Nephron (organoid): ENCODE data around the gene KCTD17.

Experiments
- H3K27ac Mint-ChIP-seq, 3 experiments: 2 replicates each; pipeline ENCODE4 v1.8.0; 2020; ENCODE audit warnings: mixed read lengths in 3 of 3, mild to moderate bottlenecking in 2 of 3, moderate library complexity in 1 of 3
- H3K27me3 Mint-ChIP-seq: 2 replicates; pipeline ENCODE4 v1.8.0; 2021; ENCODE audit warnings: low read depth, mild to moderate bottlenecking, moderate library complexity, mixed read lengths
- H3K36me3 Mint-ChIP-seq: 2 replicates; pipeline ENCODE4 v1.8.0; 2020; ENCODE audit warnings: low read depth, mixed read lengths
- H3K4me1 Mint-ChIP-seq: 2 replicates; pipeline ENCODE4 v1.8.0; 2020; ENCODE audit warnings: mixed read lengths
- H3K4me3 Mint-ChIP-seq, 3 experiments: 2 replicates each; pipeline ENCODE4 v1.8.0; 2020; ENCODE audit warnings: mild to moderate bottlenecking in 3 of 3, mixed read lengths in 3 of 3, moderate library complexity in 2 of 3
- H3K9me3 Mint-ChIP-seq: 2 replicates; pipeline ENCODE4 v1.8.0; 2020; ENCODE audit warnings: mixed read lengths
- CTCF ChIP-seq, 3 experiments: fragments of 200-600 bp; sonication (generic); IDR thresholded peaks; one replicate each; pipeline ENCODE4 v1.5.0; 2021; ENCODE audit warnings: antibody characterized with exemption in 3 of 3; ENCODE audit not compliant: unreplicated experiment in 3 of 3

KCTD17 gene

GRCh38 chr22:37057796-37058510 lies 6.4 kb downstream of the KCTD17 start:
- H3K36me3 Mint-ChIP-seq: peaks cover 11% of the 10 kb centered on the region
- H3K4me1 Mint-ChIP-seq: peaks cover 27% of the 10 kb centered on the region
- H3K27ac Mint-ChIP-seq: no peak overlapping the region
- H3K4me3 Mint-ChIP-seq: no peak overlapping the region
- TF ChIP-seq CTCF (IDR thresholded peaks at IDR 0.05; ENCODE audit: unreplicated experiment in 3 of 3): no peak
- no peaks in the 10 kb centered on the region for H3K27me3 Mint-ChIP-seq
- no peaks in the 10 kb centered on the region for H3K9me3 Mint-ChIP-seq

- peaks cover 16% of the 10 kb centered on the region for H3K4me1 Mint-ChIP-seq
- H3K27me3 Mint-ChIP-seq: no peaks in the 10 kb centered on the region
- H3K4me3 Mint-ChIP-seq: no peak overlapping the region
- H3K9me3 Mint-ChIP-seq: no peaks in the 10 kb centered on the region
- no peak overlapping the region for H3K27ac Mint-ChIP-seq
- no peak for TF ChIP-seq CTCF (IDR thresholded peaks at IDR 0.05; ENCODE audit: unreplicated experiment in 3 of 3)
- peaks cover 11% of the 10 kb centered on the region for H3K36me3 Mint-ChIP-seq
These were observed 7.6 kb downstream of the KCTD17 start for GRCh38 chr22:37058917-37059701.

GRCh38 chr22:37059876-37060449 lies 8.4 kb downstream of the KCTD17 start:
- no peak for TF ChIP-seq CTCF (IDR thresholded peaks at IDR 0.05; ENCODE audit: unreplicated experiment in 3 of 3)
- Mint-ChIP-seq H3K36me3 (peaks cover 11% of the 10 kb centered on the region), H3K4me3 (no peak overlapping the region), H3K9me3 (no peaks in the 10 kb centered on the region), H3K27me3 (no peaks in the 10 kb centered on the region), H3K4me1 (peaks cover 7% of the 10 kb centered on the region), H3K27ac (no peak overlapping the region)

- no peak for TF ChIP-seq CTCF (IDR thresholded peaks at IDR 0.05; ENCODE audit: unreplicated experiment in 3 of 3)
- peaks cover 11% of the 10 kb centered on the region for H3K36me3 Mint-ChIP-seq
- H3K4me1 Mint-ChIP-seq: no peaks in the 10 kb centered on the region
- no peaks in the 10 kb centered on the region for H3K9me3 Mint-ChIP-seq
- H3K27me3 Mint-ChIP-seq: no peaks in the 10 kb centered on the region
- H3K4me3 Mint-ChIP-seq: no peak overlapping the region
- no peak overlapping the region for H3K27ac Mint-ChIP-seq
These were observed 9.5 kb downstream of the KCTD17 start for GRCh38 chr22:37060801-37061610.

GRCh38 chr22:37061611-37062375 lies 10.3 kb downstream of the KCTD17 start:
- Mint-ChIP-seq H3K4me3 (no peak overlapping the region), H3K4me1 (no peaks in the 10 kb centered on the region), H3K27me3 (peaks cover 2% of the 10 kb centered on the region), H3K27ac (no peak overlapping the region), H3K9me3 (no peaks in the 10 kb centered on the region), H3K36me3 (peaks cover 8% of the 10 kb centered on the region)
- TF ChIP-seq CTCF (IDR thresholded peaks at IDR 0.05; ENCODE audit: unreplicated experiment in 3 of 3): no peak
